Progenitor cell of endocrine pancreas (in vitro differentiated cells): ENCODE results near the gene ASAP3. TPM values are rescaled to one million over a fixed set of nuclear protein-coding genes. Genes with fewer than 3 reads are reported as not detected.
A peak's percentile ranks its signal among the peaks of the same experiment; 100 is the strongest.

Source experiments
- DNase-seq: peaks from one replicate; pipeline ENCODE4 v3.0.0; 2021; ENCODE audit warnings: low spot score; ENCODE audit not compliant: unreplicated experiment
- H3K27ac Mint-ChIP-seq: 2 replicates; pipeline ENCODE4 v1.8.0; 2021; ENCODE audit warnings: mild to moderate bottlenecking, moderate library complexity, mixed read lengths
- H3K27me3 Mint-ChIP-seq: 2 replicates; pipeline ENCODE4 v1.8.0; 2021; ENCODE audit warnings: mixed read lengths
- H3K36me3 Mint-ChIP-seq: 2 replicates; pipeline ENCODE4 v1.8.0; 2022; ENCODE audit warnings: mixed read lengths; ENCODE audit not compliant: insufficient read depth
- H3K4me1 Mint-ChIP-seq: 2 replicates; pipeline ENCODE4 v1.8.0; 2021; ENCODE audit warnings: low read depth, mixed read lengths
- H3K4me3 Mint-ChIP-seq: 2 replicates; pipeline ENCODE4 v1.8.0; 2021; ENCODE audit warnings: low read depth, mild to moderate bottlenecking, moderate library complexity, mixed read lengths
- H3K9me3 Mint-ChIP-seq: 2 replicates; pipeline ENCODE4 v1.8.0; 2021; ENCODE audit warnings: low read depth, mixed read lengths
- total RNA-seq: library from RNA; stranded (reverse); gene quantifications from 2 replicates; pipeline ENCODE4 v1.2.1, GENCODE V29; 2021
- TF ChIP-seq, protein P1 (sequence below): fragments of 200-600 bp; sonication (generic); IDR thresholded peaks from one replicate; pipeline ENCODE4 v1.5.0; 2021; ENCODE audit warnings: antibody characterized with exemption, mild to moderate bottlenecking; ENCODE audit not compliant: unreplicated experiment

ASAP3 gene
- total RNA-seq, 1 donor from 2014 or later = 67.8 TPM

DNA sequence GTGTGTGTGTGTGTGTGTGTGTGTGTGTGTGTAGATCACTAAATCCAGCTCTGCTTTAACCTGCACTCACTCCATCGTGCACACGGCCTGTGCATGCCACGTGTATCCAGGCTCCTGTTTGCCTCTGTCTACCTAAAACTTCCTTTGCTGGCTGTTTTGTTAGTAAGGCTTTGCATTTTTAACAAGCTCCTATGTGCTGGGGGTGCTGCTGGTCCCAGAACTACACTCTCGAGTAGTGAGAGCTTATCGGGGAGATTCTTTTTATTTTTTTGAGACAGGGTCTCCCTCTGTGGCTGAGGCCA, 58.8 kb downstream of the ASAP3 start:
- DNase-seq = no peak
- no peaks in the 10 kb centered on the region for H3K9me3 Mint-ChIP-seq
- H3K27me3 Mint-ChIP-seq = peaks cover 18% of the 10 kb centered on the region
- H3K36me3 Mint-ChIP-seq = peaks cover 16% of the 10 kb centered on the region
- no peak overlapping the region for H3K27ac Mint-ChIP-seq
- TF ChIP-seq, protein P1, sequence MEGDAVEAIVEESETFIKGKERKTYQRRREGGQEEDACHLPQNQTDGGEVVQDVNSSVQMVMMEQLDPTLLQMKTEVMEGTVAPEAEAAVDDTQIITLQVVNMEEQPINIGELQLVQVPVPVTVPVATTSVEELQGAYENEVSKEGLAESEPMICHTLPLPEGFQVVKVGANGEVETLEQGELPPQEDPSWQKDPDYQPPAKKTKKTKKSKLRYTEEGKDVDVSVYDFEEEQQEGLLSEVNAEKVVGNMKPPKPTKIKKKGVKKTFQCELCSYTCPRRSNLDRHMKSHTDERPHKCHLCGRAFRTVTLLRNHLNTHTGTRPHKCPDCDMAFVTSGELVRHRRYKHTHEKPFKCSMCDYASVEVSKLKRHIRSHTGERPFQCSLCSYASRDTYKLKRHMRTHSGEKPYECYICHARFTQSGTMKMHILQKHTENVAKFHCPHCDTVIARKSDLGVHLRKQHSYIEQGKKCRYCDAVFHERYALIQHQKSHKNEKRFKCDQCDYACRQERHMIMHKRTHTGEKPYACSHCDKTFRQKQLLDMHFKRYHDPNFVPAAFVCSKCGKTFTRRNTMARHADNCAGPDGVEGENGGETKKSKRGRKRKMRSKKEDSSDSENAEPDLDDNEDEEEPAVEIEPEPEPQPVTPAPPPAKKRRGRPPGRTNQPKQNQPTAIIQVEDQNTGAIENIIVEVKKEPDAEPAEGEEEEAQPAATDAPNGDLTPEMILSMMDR = no peak
- H3K4me3 Mint-ChIP-seq = peak overlapping the region; percentile 48
- peaks cover 13% of the 10 kb centered on the region for H3K4me1 Mint-ChIP-seq

DNA sequence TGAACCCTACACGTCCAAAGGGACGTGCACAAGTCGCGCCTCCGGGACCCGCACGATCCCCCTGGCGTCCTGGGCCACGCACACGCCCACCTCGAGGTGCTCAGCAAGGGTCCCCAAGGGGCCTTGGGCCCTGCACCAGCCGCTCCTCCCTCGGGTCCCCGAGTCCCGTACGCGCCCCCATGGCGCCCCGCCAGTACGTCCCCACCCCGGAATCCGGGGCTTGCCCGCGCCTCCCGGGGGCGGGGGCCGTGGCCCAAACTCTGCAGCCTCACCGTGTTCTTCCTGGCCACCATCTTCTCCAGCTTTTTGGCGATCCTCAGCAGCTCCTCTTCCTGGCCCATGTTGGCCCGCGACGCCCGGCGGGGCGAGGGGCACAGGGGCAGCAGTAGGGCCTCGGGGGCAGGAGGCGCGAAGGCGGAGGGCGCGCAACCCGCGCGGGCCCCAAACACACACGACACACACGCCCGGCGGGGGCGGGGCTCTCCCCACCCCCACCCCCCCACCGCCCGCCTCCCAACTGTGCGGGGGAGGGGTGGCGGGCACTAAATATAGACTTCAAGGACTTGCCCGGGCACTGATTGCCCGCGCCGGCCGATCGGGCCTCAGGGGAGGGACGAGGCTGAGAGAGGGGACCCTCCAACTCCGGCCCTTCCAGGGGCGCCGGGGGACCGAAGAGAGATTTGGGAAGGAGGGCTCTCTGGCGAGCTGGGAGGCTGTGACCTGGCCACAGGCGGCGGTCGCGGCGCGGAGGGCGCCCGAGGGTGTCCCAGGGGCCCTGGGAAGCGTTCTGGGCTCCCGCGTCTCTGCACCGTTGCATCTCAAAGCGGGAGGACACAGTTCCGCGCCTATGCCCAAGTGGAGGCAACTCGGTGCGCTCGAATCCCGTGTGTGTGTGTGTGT, 59.4 kb downstream of the ASAP3 start, which contains the start of gene TCEA3:
TSS of gene TCEA3 (minus strand) at position 456 of the 900 bp plus-strand sequence. CDS start at position 341, 115 bp downstream.
- peaks cover 18% of the 10 kb centered on the region for H3K27me3 Mint-ChIP-seq
- DNase-seq = no peak
- peaks cover 13% of the 10 kb centered on the region for H3K4me1 Mint-ChIP-seq
- TF ChIP-seq, protein P1 = no peak
- peak within 1 kb of the TSS; percentile 88 for H3K27ac Mint-ChIP-seq
- H3K9me3 Mint-ChIP-seq = no peaks in the 10 kb centered on the region
- peaks cover 14% of the 10 kb centered on the region for H3K36me3 Mint-ChIP-seq
- peak within 1 kb of the TSS; percentile 73 for H3K4me3 Mint-ChIP-seq

DNA sequence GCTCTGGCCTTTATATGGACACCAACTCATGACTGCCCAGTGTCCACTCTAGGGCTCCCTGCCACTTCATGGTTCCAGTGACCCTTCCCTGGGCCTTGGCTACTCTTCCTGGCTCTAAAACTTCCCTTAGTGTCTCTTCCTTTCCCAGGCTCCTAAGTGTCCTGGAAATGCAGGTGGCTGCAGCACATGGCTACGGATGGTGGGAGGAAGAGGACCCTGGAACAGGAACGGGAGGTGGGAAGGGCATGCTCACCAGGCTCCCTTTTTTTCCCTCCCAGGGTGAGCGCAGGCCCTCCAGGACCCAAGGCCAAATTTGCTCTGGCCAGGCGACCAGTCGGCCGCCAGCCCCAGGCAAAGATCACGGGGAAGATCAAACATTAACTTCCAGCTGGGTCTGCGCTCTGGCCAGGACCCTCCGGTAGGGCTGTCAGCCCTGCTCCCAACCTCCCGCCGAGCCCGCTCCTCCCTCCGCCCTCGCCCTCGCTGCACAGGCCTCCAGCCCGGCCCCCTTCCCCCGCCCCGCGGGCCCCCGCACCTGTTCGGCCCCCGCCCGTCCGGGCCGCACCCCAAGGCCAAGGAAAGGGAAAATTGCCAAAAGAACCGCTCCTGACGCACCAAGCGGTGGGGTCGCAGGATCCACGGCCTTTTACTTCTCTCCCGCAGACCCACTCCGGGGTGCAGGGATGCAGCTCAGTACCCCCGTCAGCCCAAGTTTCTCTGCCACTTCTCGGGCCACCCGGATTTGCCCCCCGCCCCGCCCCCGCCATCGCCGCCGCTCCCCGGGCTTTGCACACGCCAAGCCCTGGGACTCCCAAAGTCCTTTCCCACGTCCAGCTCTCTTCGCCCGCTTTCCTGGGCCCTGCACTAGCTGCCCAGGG, 60.3 kb downstream of the ASAP3 start:
- Mint-ChIP-seq H3K27me3 (peaks cover 18% of the 10 kb centered on the region), H3K4me3 (peak overlapping the region; percentile 73), H3K4me1 (peaks cover 15% of the 10 kb centered on the region), H3K27ac (peak overlapping the region; percentile 88), H3K36me3 (peaks cover 11% of the 10 kb centered on the region), H3K9me3 (no peaks in the 10 kb centered on the region)
- TF ChIP-seq, protein P1 = peak; percentile 7
- peak; percentile 51 for DNase-seq

DNA sequence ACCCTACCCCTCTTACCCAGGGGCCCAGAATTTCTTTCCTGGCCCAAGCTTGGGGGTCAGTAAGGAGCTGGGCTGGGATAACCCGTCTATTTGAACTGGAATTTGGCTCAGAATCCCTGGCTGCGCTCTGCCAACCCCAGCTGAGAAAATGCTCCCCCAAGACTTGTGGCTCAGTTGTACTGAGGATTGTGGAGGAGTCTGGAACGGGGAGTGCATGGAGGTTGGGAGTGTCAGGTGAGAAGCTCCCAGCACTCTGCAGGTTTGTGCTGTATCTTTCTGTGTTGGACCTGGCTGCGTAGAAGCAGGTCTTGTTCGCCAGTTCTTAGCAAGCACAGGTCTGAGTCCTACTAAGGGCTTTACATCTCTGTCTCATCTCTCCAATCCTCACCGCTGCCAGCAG, 61.0 kb downstream of the ASAP3 start:
- H3K27me3 Mint-ChIP-seq = peaks cover 18% of the 10 kb centered on the region
- no peak for DNase-seq
- peaks cover 16% of the 10 kb centered on the region for H3K4me1 Mint-ChIP-seq
- H3K27ac Mint-ChIP-seq = peak overlapping the region; percentile 88
- peaks cover 8% of the 10 kb centered on the region for H3K36me3 Mint-ChIP-seq
- no peaks in the 10 kb centered on the region for H3K9me3 Mint-ChIP-seq
- TF ChIP-seq, protein P1 = no peak
- H3K4me3 Mint-ChIP-seq = peak overlapping the region; percentile 73

DNA sequence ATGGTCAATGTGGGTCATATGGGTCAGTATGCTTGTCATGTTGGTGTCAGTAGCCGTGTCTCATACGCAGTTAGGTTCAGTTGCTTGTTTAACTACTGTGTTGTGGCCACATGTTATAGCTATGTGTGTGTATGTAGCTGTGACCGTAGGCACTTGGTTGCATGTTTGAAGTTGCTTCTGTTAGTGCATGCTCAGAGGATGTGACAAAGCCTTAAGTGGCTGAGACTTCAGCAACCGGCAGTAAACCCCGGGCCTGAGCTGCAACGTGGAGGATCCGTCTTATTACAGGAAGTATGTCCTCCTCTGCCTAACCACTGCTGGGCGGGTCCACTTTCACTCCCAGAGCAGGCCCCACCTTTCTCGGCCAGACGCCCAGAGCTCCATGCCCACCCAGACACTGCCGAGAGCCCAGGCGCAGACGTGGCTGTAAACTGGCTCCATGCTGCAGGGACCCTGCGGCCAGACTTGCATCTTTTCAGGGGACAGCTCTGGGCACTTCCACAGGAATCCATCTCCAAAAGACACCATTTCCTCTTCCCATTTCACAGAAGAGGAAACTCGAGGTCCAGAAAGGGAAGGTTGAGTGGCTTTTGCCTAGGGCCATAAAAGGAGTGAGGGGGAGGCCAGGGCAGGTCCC, 61.6 kb downstream of the ASAP3 start:
- Mint-ChIP-seq H3K4me1 (peaks cover 22% of the 10 kb centered on the region), H3K4me3 (no peak overlapping the region), H3K9me3 (no peaks in the 10 kb centered on the region), H3K27me3 (peaks cover 18% of the 10 kb centered on the region), H3K36me3 (peaks cover 7% of the 10 kb centered on the region), H3K27ac (no peak overlapping the region)
- TF ChIP-seq, protein P1 = no peak
- DNase-seq = no peak
